HCT116 (cell line): Measurements from ENCODE around the gene RYR3.

Source experiments
- ATF3 ChIP-seq: IDR thresholded peaks from 2 replicates; pipeline ENCODE4 v1.6.1; 2012
- CTCF ChIP-seq, 3 experiments: fragments of 200-600 bp in 1 of 3; sonication (generic) in 1 of 3; IDR thresholded peaks in 2 of 3; conservative IDR thresholded peaks in 1 of 3; 2 replicates each; pipeline ENCODE4 v1.5.1; 2012 to 2017; ENCODE audit warnings: low read depth in 2 of 3, low read length in 2 of 3, antibody characterized with exemption in 1 of 3, borderline replicate concordance in 1 of 3, control low read depth in 1 of 3, mild to moderate bottlenecking in 1 of 3, mixed read lengths in 1 of 3, mixed run types in 1 of 3, moderate library complexity in 1 of 3; ENCODE audit not compliant: insufficient read depth in 1 of 3
- EGR1 ChIP-seq: IDR thresholded peaks from 2 replicates; pipeline ENCODE4 v1.6.1; 2012; ENCODE audit warnings: low read depth
- EZH2phosphoT487 ChIP-seq: fragments of 200-600 bp; IDR thresholded peaks from 2 replicates; pipeline ENCODE4 v1.6.1; 2018; ENCODE audit warnings: antibody characterized with exemption, borderline replicate concordance
- MAX ChIP-seq: IDR thresholded peaks from 2 replicates; pipeline ENCODE4 v1.6.1; 2012
- POLR2A ChIP-seq: IDR thresholded peaks from 2 replicates; pipeline ENCODE4 v1.7.0; 2011; ENCODE audit warnings: borderline replicate concordance; ENCODE audit not compliant: insufficient read depth, insufficient read length; ENCODE audit errors: extremely low read depth
- POLR2AphosphoS5 ChIP-seq: IDR thresholded peaks from 2 replicates; pipeline ENCODE4 v1.6.1; 2011; ENCODE audit warnings: mild to moderate bottlenecking, low read depth, low read length, moderate library complexity
- RAD21 ChIP-seq: IDR thresholded peaks from 2 replicates; pipeline ENCODE4 v1.6.1; 2012; ENCODE audit warnings: low read depth, mild to moderate bottlenecking
- SIN3A ChIP-seq: IDR thresholded peaks from 2 replicates; pipeline ENCODE4 v1.6.1; 2012; ENCODE audit warnings: low read depth
- YY1 ChIP-seq: IDR thresholded peaks from 2 replicates; pipeline ENCODE4 v1.6.1; 2011; ENCODE audit warnings: low read length, low read depth, moderate library complexity, mild to moderate bottlenecking; ENCODE audit not compliant: insufficient replicate concordance; ENCODE audit errors: extremely low read depth
- ZNF274 ChIP-seq: fragments of 200-500 bp; sonication (Bioruptor generic); IDR thresholded peaks from 2 replicates; pipeline ENCODE4 v1.6.1; 2014; ENCODE audit warnings: mild to moderate bottlenecking, low read depth, low read length, inconsistent platforms

GRCh38 chr15:33746203-33746602, 435.4 kb downstream of the RYR3 start:
- TF ChIP-seq YY1 (no peak), POLR2AphosphoS5 (no peak), EGR1 (no peak), CTCF (IDR thresholded peaks at IDR 0.05 in 2 of 3, conservative IDR thresholded peaks at IDR 0.05 in 1 of 3; ENCODE audit: borderline replicate concordance in 1 of 3, insufficient read depth in 1 of 3, low read depth in 2 of 3, low read length in 2 of 3) (no peak), POLR2A (no peak), SIN3A (no peak), RAD21 (no peak), MAX (no peak), ZNF274 (no peak), EZH2phosphoT487 (no peak), ATF3 (no peak)
